CD14-positive monocyte (primary cell): Measurements from ENCODE around the gene ZDHHC17. TPM values are rescaled to one million over a fixed set of nuclear protein-coding genes. Genes with fewer than 3 reads are reported as not detected.
"Not testable (repeated sequence)": the region's sequence is repeated elsewhere in the genome, so short reads cannot be mapped to it uniquely, and the experiment has no call there.

ENCODE experiments used
- DNase-seq, 3 donors: peaks; one replicate each; pipeline ENCODE4 v3.0.0-alpha.2; 2011 to 2022
- H2AFZ ChIP-seq: 2 replicates; pipeline ENCODE4 v1.6.0; 2012; ENCODE audit warnings: mild to moderate bottlenecking, low read depth, low read length, inconsistent platforms; ENCODE audit not compliant: insufficient read depth, poor library complexity, severe bottlenecking
- H3K27ac ChIP-seq, 2 donors: 1 replicate in 1 of 2; 2 replicates in 1 of 2; pipeline ENCODE4 v1.5.1; 2012 to 2013; ENCODE audit warnings: low read length in 2 of 2, control low read depth in 1 of 2, inconsistent platforms in 1 of 2, low read depth in 1 of 2, mild to moderate bottlenecking in 1 of 2
- H3K27me3 ChIP-seq, 2 donors: one replicate each; pipeline versions ENCODE4 v1.6.0 to v1.6.1; 2011 to 2013; ENCODE audit warnings: low read length in 2 of 2; ENCODE audit not compliant: control insufficient read depth in 2 of 2, insufficient read depth in 2 of 2
- H3K36me3 ChIP-seq, 2 donors: replicated peaks in 1 of 2; 1 replicate in 1 of 2; 2 replicates in 1 of 2; pipeline versions ENCODE4 v1.5.1 to v1.6.1; 2012 to 2013; ENCODE audit warnings: low read length in 2 of 2, control low read depth in 1 of 2, inconsistent platforms in 1 of 2, mild to moderate bottlenecking in 1 of 2; ENCODE audit not compliant: insufficient read depth in 2 of 2, control insufficient read depth in 1 of 2
- H3K4me1 ChIP-seq, 2 donors: 1 replicate in 1 of 2; 2 replicates in 1 of 2; pipeline versions ENCODE4 v1.5.1 to v1.6.1; 2012 to 2013; ENCODE audit warnings: low read length in 2 of 2, control low read depth in 1 of 2, inconsistent platforms in 1 of 2, mild to moderate bottlenecking in 1 of 2, moderate library complexity in 1 of 2; ENCODE audit not compliant: insufficient read depth in 2 of 2, control insufficient read depth in 1 of 2
- H3K4me2 ChIP-seq: replicated peaks from 2 replicates; pipeline ENCODE3; 2012; ENCODE audit warnings: low read length, moderate library complexity, mild to moderate bottlenecking; ENCODE audit not compliant: poor library complexity, severe bottlenecking; ENCODE audit errors: extremely low read depth
- H3K4me3 ChIP-seq, 3 experiments: fragments of 200-600 bp in 1 of 3; sonication (generic) in 1 of 3; replicated peaks in 1 of 3; 1 replicate in 2 of 3; 2 replicates in 1 of 3; pipeline ENCODE4 v1.5.1; 2011 to 2013; ENCODE audit warnings: low read length in 3 of 3, mild to moderate bottlenecking in 3 of 3, control low read depth in 2 of 3, low read depth in 2 of 3, inconsistent platforms in 1 of 3, moderate library complexity in 1 of 3
- H3K79me2 ChIP-seq: 2 replicates; pipeline ENCODE4 v1.6.0; 2012; ENCODE audit warnings: mild to moderate bottlenecking, control low read depth, inconsistent platforms, low read length, moderate library complexity; ENCODE audit not compliant: insufficient read depth
- H3K9ac ChIP-seq: 2 replicates; pipeline ENCODE4 v1.6.0; 2017; ENCODE audit warnings: low read length, mild to moderate bottlenecking; ENCODE audit not compliant: insufficient read depth, poor library complexity, severe bottlenecking
- H3K9me3 ChIP-seq, 2 donors: replicated peaks in 1 of 2; 1 replicate in 1 of 2; 2 replicates in 1 of 2; pipeline versions ENCODE4 v1.5.1 to v1.6.1; 2012 to 2013; ENCODE audit warnings: low read length in 2 of 2, control low read depth in 1 of 2; ENCODE audit not compliant: control insufficient read depth in 1 of 2, insufficient read depth in 1 of 2
- H4K20me1 ChIP-seq: 2 replicates; pipeline ENCODE4 v1.6.0; 2012; ENCODE audit warnings: mild to moderate bottlenecking, low read length, control low read depth, moderate library complexity; ENCODE audit not compliant: insufficient read depth
- H3K27ac Mint-ChIP-seq, 7 donors: one replicate each; pipeline ENCODE4 v1.8.0; 2020; ENCODE audit warnings: mild to moderate bottlenecking in 7 of 7, mixed read lengths in 7 of 7, moderate library complexity in 6 of 7, inconsistent platforms in 2 of 7
- H3K27me3 Mint-ChIP-seq, 3 donors: one replicate each; pipeline ENCODE4 v1.8.0; 2021 to 2022; ENCODE audit warnings: low read depth in 3 of 3, mild to moderate bottlenecking in 3 of 3, mixed read lengths in 3 of 3, moderate library complexity in 3 of 3, inconsistent platforms in 1 of 3
- H3K36me3 Mint-ChIP-seq, 2 donors: one replicate each; pipeline ENCODE4 v1.8.0; 2020; ENCODE audit warnings: mixed read lengths in 2 of 2, inconsistent platforms in 1 of 2, mild to moderate bottlenecking in 1 of 2
- H3K4me1 Mint-ChIP-seq: one replicate; pipeline ENCODE4 v1.8.0; 2020; ENCODE audit warnings: mild to moderate bottlenecking, mixed read lengths
- H3K4me3 Mint-ChIP-seq, 2 donors: one replicate each; pipeline ENCODE4 v1.8.0; 2020; ENCODE audit warnings: mild to moderate bottlenecking in 2 of 2, mixed read lengths in 2 of 2, moderate library complexity in 1 of 2
- H3K9me3 Mint-ChIP-seq, 7 donors: one replicate each; pipeline ENCODE4 v1.8.0; 2020 to 2022; ENCODE audit warnings: mixed read lengths in 7 of 7, mild to moderate bottlenecking in 6 of 7, moderate library complexity in 6 of 7, inconsistent platforms in 2 of 7
- CTCF ChIP-seq: fragments of 200-600 bp; IDR thresholded peaks from one replicate; pipeline ENCODE4 v1.8.0; 2022; ENCODE audit warnings: antibody characterized with exemption, mild to moderate bottlenecking
- WGBS: methylation state at CpG from one replicate; pipeline ENCODE4 v1.1.5; 2013; ENCODE audit warnings: missing lambda C conversion rate; ENCODE audit not compliant: insufficient coverage; 5-methylcytosine and 5-hydroxymethylcytosine counted together
- intact Hi-C, 2 donors: fragments of 100-400 bp; cut with micrococcal nuclease; formaldehyde crosslinking; loops; one replicate each; pipeline versions ENCODE4 v1.15.0 to v1.15.1; 2023
- polyA plus RNA-seq, 3 donors: library from polyadenylated mRNA; depleted of rRNA in 1 of 3; unstranded in 2 of 3; stranded (reverse) in 1 of 3; fragments of 300-500 nt in 2 of 3; fragments of >200 nt in 1 of 3; fragmentation: Illumina TruSeq in 2 of 3; gene quantifications; 1 replicate in 2 of 3; 2 replicates in 1 of 3; pipeline ENCODE4 v1.2.3, GENCODE V29; 2012 to 2021

Gene ZDHHC17
- polyA plus RNA-seq, 3 donors = 4.6 to 31.4 (median 9.3) TPM

- intact Hi-C loops = no loop called here
- Mint-ChIP-seq H3K27ac (peak overlapping the region in 1 of 7 donors; percentile 46), H3K27me3 (peaks cover 0 to 4% (median 0%) of the 10 kb centered on the region in 3 donors), H3K4me3 (no peak overlapping the region), H3K36me3 (no peaks in the 10 kb centered on the region), H3K9me3 (no peaks in the 10 kb centered on the region), H3K4me1 (no peaks in the 10 kb centered on the region)
- no peak overlapping the region for H3K27ac ChIP-seq
- DNase-seq = no peak
- H3K79me2 ChIP-seq = no peaks in the 10 kb centered on the region
- no peaks in the 10 kb centered on the region for H3K4me1 ChIP-seq
- TF ChIP-seq CTCF = no peak
- no peak overlapping the region for H2AFZ ChIP-seq
- no peaks in the 10 kb centered on the region for H3K36me3 ChIP-seq
- H3K4me3 ChIP-seq = no peak overlapping the region
- no peaks in the 10 kb centered on the region for H3K27me3 ChIP-seq
- no peaks in the 10 kb centered on the region for H3K9me3 ChIP-seq
- H3K4me2 ChIP-seq = no peak overlapping the region
- no peaks in the 10 kb centered on the region for H4K20me1 ChIP-seq
- no peak overlapping the region for H3K9ac ChIP-seq
Measured at GRCh38 chr12:76726626-76727025, 37.3 kb upstream of the ZDHHC17 start.

GRCh38 chr12:76732188-76732587 is 31.7 kb upstream of the ZDHHC17 start:
- H3K36me3 ChIP-seq, H3K9me3 ChIP-seq, H3K36me3 Mint-ChIP-seq, H4K20me1 ChIP-seq, H3K27me3 ChIP-seq, H2AFZ ChIP-seq, H3K9ac ChIP-seq, H3K27ac ChIP-seq, H3K79me2 ChIP-seq, intact Hi-C loops, H3K4me1 Mint-ChIP-seq, H3K4me3 ChIP-seq, H3K4me1 ChIP-seq, H3K27ac Mint-ChIP-seq, H3K4me2 ChIP-seq, H3K27me3 Mint-ChIP-seq, H3K4me3 Mint-ChIP-seq, DNase-seq: not testable (repeated sequence)
- H3K9me3 Mint-ChIP-seq = peaks cover 8 to 26% (median 19%) of the 10 kb centered on the region in 7 donors
- no CpG with 5 or more reads among the region's 3 CpGs for WGBS

GRCh38 chr12:76737689-76738088 is 26.2 kb upstream of the ZDHHC17 start:
- intact Hi-C loops = not testable (repeated sequence)
- WGBS = no CpG with 5 or more reads among the region's 2 CpGs

More at GRCh38 chr12:76737689-76738088, 26.2 kb upstream of the ZDHHC17 start:
- not testable (repeated sequence) for H3K9ac ChIP-seq, H3K79me2 ChIP-seq, H3K4me2 ChIP-seq, DNase-seq, H4K20me1 ChIP-seq, H3K36me3 Mint-ChIP-seq, H2AFZ ChIP-seq, H3K4me1 Mint-ChIP-seq, H3K27ac Mint-ChIP-seq, H3K4me3 Mint-ChIP-seq, H3K36me3 ChIP-seq, H3K4me3 ChIP-seq, H3K27me3 ChIP-seq, H3K27ac ChIP-seq, H3K27me3 Mint-ChIP-seq, H3K4me1 ChIP-seq
- peaks cover 0 to 17% of the 10 kb centered on the region in 2 donors for H3K9me3 ChIP-seq
- H3K9me3 Mint-ChIP-seq = peaks cover 28 to 44% (median 36%) of the 10 kb centered on the region in 7 donors
